Sigmoid colon (tissue), 4 donors: ENCODE results near the gene SERPINB12.

Experiments used
- POLR2A ChIP-seq, 2 donors: fragments of 450-650 bp; IDR thresholded peaks; one replicate each; pipeline ENCODE4 v1.6.1; 2016; ENCODE audit warnings: antibody characterized with exemption in 2 of 2, mild to moderate bottlenecking in 2 of 2, moderate library complexity in 2 of 2
- POLR2AphosphoS5 ChIP-seq, 4 donors: sonication (generic); formaldehyde crosslinking; IDR thresholded peaks; one replicate each; pipeline ENCODE4 v1.6.1; 2017; ENCODE audit warnings: antibody characterized with exemption in 4 of 4
- TF ChIP-seq, protein P1 (sequence below), 4 experiments: fragments of 450-650 bp in 3 of 4; fragments of 200-600 bp in 1 of 4; IDR thresholded peaks; one replicate each; pipeline ENCODE4 v1.5.1; 2016 to 2019; ENCODE audit warnings: antibody characterized with exemption in 4 of 4, mild to moderate bottlenecking in 3 of 4, moderate library complexity in 2 of 4

GRCh38 chr18:63514888-63515678, 27.1 kb upstream of the SERPINB12 start:
- TF ChIP-seq, protein P1, sequence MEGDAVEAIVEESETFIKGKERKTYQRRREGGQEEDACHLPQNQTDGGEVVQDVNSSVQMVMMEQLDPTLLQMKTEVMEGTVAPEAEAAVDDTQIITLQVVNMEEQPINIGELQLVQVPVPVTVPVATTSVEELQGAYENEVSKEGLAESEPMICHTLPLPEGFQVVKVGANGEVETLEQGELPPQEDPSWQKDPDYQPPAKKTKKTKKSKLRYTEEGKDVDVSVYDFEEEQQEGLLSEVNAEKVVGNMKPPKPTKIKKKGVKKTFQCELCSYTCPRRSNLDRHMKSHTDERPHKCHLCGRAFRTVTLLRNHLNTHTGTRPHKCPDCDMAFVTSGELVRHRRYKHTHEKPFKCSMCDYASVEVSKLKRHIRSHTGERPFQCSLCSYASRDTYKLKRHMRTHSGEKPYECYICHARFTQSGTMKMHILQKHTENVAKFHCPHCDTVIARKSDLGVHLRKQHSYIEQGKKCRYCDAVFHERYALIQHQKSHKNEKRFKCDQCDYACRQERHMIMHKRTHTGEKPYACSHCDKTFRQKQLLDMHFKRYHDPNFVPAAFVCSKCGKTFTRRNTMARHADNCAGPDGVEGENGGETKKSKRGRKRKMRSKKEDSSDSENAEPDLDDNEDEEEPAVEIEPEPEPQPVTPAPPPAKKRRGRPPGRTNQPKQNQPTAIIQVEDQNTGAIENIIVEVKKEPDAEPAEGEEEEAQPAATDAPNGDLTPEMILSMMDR (IDR thresholded peaks at IDR 0.05): no peak
- TF ChIP-seq POLR2A (IDR thresholded peaks at IDR 0.05) (no peak), POLR2AphosphoS5 (IDR thresholded peaks at IDR 0.05) (no peak)
